ENCODE measurements around the gene NTRK2. TPM values are rescaled to one million over a fixed set of nuclear protein-coding genes. Genes with fewer than 3 reads are reported as not detected.

NTRK2 gene
- total RNA-seq, result 26.6 TPM

GRCh38 chr9:84669288-84670137, at the start of gene NTRK2:
NTRK2 (plus strand) TSS chr9:84669729; CDS start chr9:84670749, 1,020 bp downstream.
- Histone ChIP-seq H3K27ac (ENCODE audit: low read depth, low read length) (peak within 1 kb of the TSS; percentile 40), H3K27me3 (ENCODE audit: control insufficient read depth in 3 of 3, insufficient read depth in 3 of 3, low read length in 3 of 3) (peaks cover 25 to 48% (median 38%) of the 10 kb centered on the region in 3 donors), H3K36me3 (ENCODE audit: control insufficient read depth in 3 of 3, insufficient read depth in 3 of 3, low read length in 3 of 3) (no peaks in the 10 kb centered on the region), H3K9me3 (ENCODE audit: control insufficient read depth in 3 of 3, low read length in 3 of 3) (no peaks in the 10 kb centered on the region), H3K9ac (ENCODE audit: low read depth in 1 of 3, low read length in 3 of 3) (peak within 1 kb of the TSS; percentile 15 to 65 (median 55)), H3K4me3 (ENCODE audit: low read length in 3 of 3) (peak within 1 kb of the TSS; percentile 72 to 75 (median 73)), H3K4me1 (ENCODE audit: control insufficient read depth in 3 of 3, insufficient read depth in 3 of 3, low read length in 3 of 3) (peaks cover 13 to 27% (median 18%) of the 10 kb centered on the region in 3 donors)

- Histone ChIP-seq H3K4me3 (ENCODE audit: low read length in 3 of 3) (no peak overlapping the region), H3K9ac (ENCODE audit: low read depth in 1 of 3, low read length in 3 of 3) (no peak overlapping the region), H3K36me3 (ENCODE audit: control insufficient read depth in 3 of 3, insufficient read depth in 3 of 3, low read length in 3 of 3) (no peaks in the 10 kb centered on the region), H3K27ac (ENCODE audit: low read depth, low read length) (no peak overlapping the region), H3K9me3 (ENCODE audit: control insufficient read depth in 3 of 3, low read length in 3 of 3) (no peaks in the 10 kb centered on the region), H3K4me1 (ENCODE audit: control insufficient read depth in 3 of 3, insufficient read depth in 3 of 3, low read length in 3 of 3) (no peaks in the 10 kb centered on the region), H3K27me3 (ENCODE audit: control insufficient read depth in 3 of 3, insufficient read depth in 3 of 3, low read length in 3 of 3) (no peaks in the 10 kb centered on the region)
These were observed 49.2 kb upstream of the NTRK2 start for GRCh38 chr9:84620338-84620737.

- Histone ChIP-seq H3K27me3 (ENCODE audit: control insufficient read depth in 3 of 3, insufficient read depth in 3 of 3, low read length in 3 of 3) (no peaks in the 10 kb centered on the region), H3K36me3 (ENCODE audit: control insufficient read depth in 3 of 3, insufficient read depth in 3 of 3, low read length in 3 of 3) (no peaks in the 10 kb centered on the region), H3K4me1 (ENCODE audit: control insufficient read depth in 3 of 3, insufficient read depth in 3 of 3, low read length in 3 of 3) (no peaks in the 10 kb centered on the region), H3K9ac (ENCODE audit: low read depth in 1 of 3, low read length in 3 of 3) (no peak overlapping the region), H3K27ac (ENCODE audit: low read depth, low read length) (no peak overlapping the region), H3K4me3 (ENCODE audit: low read length in 3 of 3) (no peak overlapping the region), H3K9me3 (ENCODE audit: control insufficient read depth in 3 of 3, low read length in 3 of 3) (no peaks in the 10 kb centered on the region)
These were observed 47.7 kb upstream of the NTRK2 start for GRCh38 chr9:84621811-84622210.

- Histone ChIP-seq H3K9me3 (ENCODE audit: control insufficient read depth in 3 of 3, low read length in 3 of 3) (no peaks in the 10 kb centered on the region), H3K27me3 (ENCODE audit: control insufficient read depth in 3 of 3, insufficient read depth in 3 of 3, low read length in 3 of 3) (no peaks in the 10 kb centered on the region), H3K36me3 (ENCODE audit: control insufficient read depth in 3 of 3, insufficient read depth in 3 of 3, low read length in 3 of 3) (no peaks in the 10 kb centered on the region), H3K4me1 (ENCODE audit: control insufficient read depth in 3 of 3, insufficient read depth in 3 of 3, low read length in 3 of 3) (no peaks in the 10 kb centered on the region), H3K9ac (ENCODE audit: low read depth in 1 of 3, low read length in 3 of 3) (no peak overlapping the region), H3K4me3 (ENCODE audit: low read length in 3 of 3) (no peak overlapping the region), H3K27ac (ENCODE audit: low read depth, low read length) (no peak overlapping the region)
These were observed 46.5 kb upstream of the NTRK2 start for GRCh38 chr9:84622981-84623380.

GRCh38 chr9:84636436-84636835, 33.1 kb upstream of the NTRK2 start:
- Histone ChIP-seq H3K9ac (ENCODE audit: low read depth in 1 of 3, low read length in 3 of 3) (no peak overlapping the region), H3K9me3 (ENCODE audit: control insufficient read depth in 3 of 3, low read length in 3 of 3) (peaks cover 0 to 5% (median 0%) of the 10 kb centered on the region in 3 donors), H3K27ac (ENCODE audit: low read depth, low read length) (no peak overlapping the region), H3K36me3 (ENCODE audit: control insufficient read depth in 3 of 3, insufficient read depth in 3 of 3, low read length in 3 of 3) (no peaks in the 10 kb centered on the region), H3K27me3 (ENCODE audit: control insufficient read depth in 3 of 3, insufficient read depth in 3 of 3, low read length in 3 of 3) (no peaks in the 10 kb centered on the region), H3K4me1 (ENCODE audit: control insufficient read depth in 3 of 3, insufficient read depth in 3 of 3, low read length in 3 of 3) (no peaks in the 10 kb centered on the region), H3K4me3 (ENCODE audit: low read length in 3 of 3) (no peak overlapping the region)

- H3K27me3 ChIP-seq (ENCODE audit: control insufficient read depth in 3 of 3, insufficient read depth in 3 of 3, low read length in 3 of 3), result no peaks in the 10 kb centered on the region
- no peak overlapping the region for H3K4me3 ChIP-seq (ENCODE audit: low read length in 3 of 3)
- no peak overlapping the region for H3K9ac ChIP-seq (ENCODE audit: low read depth in 1 of 3, low read length in 3 of 3)
- H3K9me3 ChIP-seq (ENCODE audit: control insufficient read depth in 3 of 3, low read length in 3 of 3), result peaks cover 0 to 5% (median 0%) of the 10 kb centered on the region in 3 donors
- H3K27ac ChIP-seq (ENCODE audit: low read depth, low read length), result no peak overlapping the region
- H3K36me3 ChIP-seq (ENCODE audit: control insufficient read depth in 3 of 3, insufficient read depth in 3 of 3, low read length in 3 of 3), result no peaks in the 10 kb centered on the region
- H3K4me1 ChIP-seq (ENCODE audit: control insufficient read depth in 3 of 3, insufficient read depth in 3 of 3, low read length in 3 of 3), result no peaks in the 10 kb centered on the region
These were observed 26.9 kb upstream of the NTRK2 start for GRCh38 chr9:84642553-84643141.

- Histone ChIP-seq H3K27me3 (ENCODE audit: control insufficient read depth in 3 of 3, insufficient read depth in 3 of 3, low read length in 3 of 3) (no peaks in the 10 kb centered on the region), H3K4me1 (ENCODE audit: control insufficient read depth in 3 of 3, insufficient read depth in 3 of 3, low read length in 3 of 3) (no peaks in the 10 kb centered on the region), H3K9ac (ENCODE audit: low read depth in 1 of 3, low read length in 3 of 3) (no peak overlapping the region), H3K27ac (ENCODE audit: low read depth, low read length) (no peak overlapping the region), H3K9me3 (ENCODE audit: control insufficient read depth in 3 of 3, low read length in 3 of 3) (no peaks in the 10 kb centered on the region), H3K36me3 (ENCODE audit: control insufficient read depth in 3 of 3, insufficient read depth in 3 of 3, low read length in 3 of 3) (no peaks in the 10 kb centered on the region), H3K4me3 (ENCODE audit: low read length in 3 of 3) (no peak overlapping the region)
These were observed 21.8 kb upstream of the NTRK2 start for GRCh38 chr9:84647699-84648098.

- no peaks in the 10 kb centered on the region for H3K9me3 ChIP-seq (ENCODE audit: control insufficient read depth in 3 of 3, low read length in 3 of 3)
- no peak overlapping the region for H3K27ac ChIP-seq (ENCODE audit: low read depth, low read length)
- H3K9ac ChIP-seq (ENCODE audit: low read depth in 1 of 3, low read length in 3 of 3), result no peak overlapping the region
- H3K4me3 ChIP-seq (ENCODE audit: low read length in 3 of 3), result no peak overlapping the region
- no peaks in the 10 kb centered on the region for H3K36me3 ChIP-seq (ENCODE audit: control insufficient read depth in 3 of 3, insufficient read depth in 3 of 3, low read length in 3 of 3)
- H3K27me3 ChIP-seq (ENCODE audit: control insufficient read depth in 3 of 3, insufficient read depth in 3 of 3, low read length in 3 of 3), result no peaks in the 10 kb centered on the region
- H3K4me1 ChIP-seq (ENCODE audit: control insufficient read depth in 3 of 3, insufficient read depth in 3 of 3, low read length in 3 of 3), result no peaks in the 10 kb centered on the region
These were observed 16.9 kb upstream of the NTRK2 start for GRCh38 chr9:84652496-84653120.

GRCh38 chr9:84655447-84655846, 14.1 kb upstream of the NTRK2 start:
- Histone ChIP-seq H3K36me3 (ENCODE audit: control insufficient read depth in 3 of 3, insufficient read depth in 3 of 3, low read length in 3 of 3) (no peaks in the 10 kb centered on the region), H3K9ac (ENCODE audit: low read depth in 1 of 3, low read length in 3 of 3) (no peak overlapping the region), H3K9me3 (ENCODE audit: control insufficient read depth in 3 of 3, low read length in 3 of 3) (no peaks in the 10 kb centered on the region), H3K27ac (ENCODE audit: low read depth, low read length) (no peak overlapping the region), H3K4me1 (ENCODE audit: control insufficient read depth in 3 of 3, insufficient read depth in 3 of 3, low read length in 3 of 3) (no peaks in the 10 kb centered on the region), H3K4me3 (ENCODE audit: low read length in 3 of 3) (no peak overlapping the region), H3K27me3 (ENCODE audit: control insufficient read depth in 3 of 3, insufficient read depth in 3 of 3, low read length in 3 of 3) (no peaks in the 10 kb centered on the region)

GRCh38 chr9:84659313-84659712, 10.2 kb upstream of the NTRK2 start:
- Histone ChIP-seq H3K4me1 (ENCODE audit: control insufficient read depth in 3 of 3, insufficient read depth in 3 of 3, low read length in 3 of 3) (no peaks in the 10 kb centered on the region), H3K36me3 (ENCODE audit: control insufficient read depth in 3 of 3, insufficient read depth in 3 of 3, low read length in 3 of 3) (no peaks in the 10 kb centered on the region)

More at GRCh38 chr9:84659313-84659712, 10.2 kb upstream of the NTRK2 start:
- Histone ChIP-seq H3K9ac (ENCODE audit: low read depth in 1 of 3, low read length in 3 of 3) (no peak overlapping the region), H3K9me3 (ENCODE audit: control insufficient read depth in 3 of 3, low read length in 3 of 3) (no peaks in the 10 kb centered on the region), H3K27ac (ENCODE audit: low read depth, low read length) (no peak overlapping the region), H3K27me3 (ENCODE audit: control insufficient read depth in 3 of 3, insufficient read depth in 3 of 3, low read length in 3 of 3) (no peaks in the 10 kb centered on the region), H3K4me3 (ENCODE audit: low read length in 3 of 3) (no peak overlapping the region)
